ENCODE results near the gene ZBTB43. TPM values are rescaled to one million over a fixed set of nuclear protein-coding genes. Genes with fewer than 3 reads are reported as not detected.

The ZBTB43 gene
- polyA plus RNA-seq, 4 donors = 12.9 to 18.3 (median 14.1) TPM

- DNase-seq (ENCODE audit: low read depth in 4 of 4, low spot score in 3 of 4) = no peak
These were observed 22.4 kb downstream of the ZBTB43 start for GRCh38 chr9:126827227-126827626.

GRCh38 chr9:126829035-126829434, 24.2 kb downstream of the ZBTB43 start:
- no peak for DNase-seq (ENCODE audit: low read depth in 4 of 4, low spot score in 3 of 4)

GRCh38 chr9:126830827-126831226, 26.0 kb downstream of the ZBTB43 start:
- DNase-seq (ENCODE audit: low read depth in 4 of 4, low spot score in 3 of 4) = no peak

GRCh38 chr9:126832440-126832839, 27.6 kb downstream of the ZBTB43 start:
- DNase-seq (ENCODE audit: low read depth in 4 of 4, low spot score in 3 of 4) = no peak

GRCh38 chr9:126833020-126833419, 28.2 kb downstream of the ZBTB43 start:
- DNase-seq (ENCODE audit: low read depth in 4 of 4, low spot score in 3 of 4) = no peak

GRCh38 chr9:126833710-126834345, 29.0 kb downstream of the ZBTB43 start:
- no peak for DNase-seq (ENCODE audit: low read depth in 4 of 4, low spot score in 3 of 4)

GRCh38 chr9:126834672-126835071, 29.8 kb downstream of the ZBTB43 start:
- no peak for DNase-seq (ENCODE audit: low read depth in 4 of 4, low spot score in 3 of 4)

GRCh38 chr9:126836216-126836615, 31.4 kb downstream of the ZBTB43 start:
- no peak for DNase-seq (ENCODE audit: low read depth in 4 of 4, low spot score in 3 of 4)

GRCh38 chr9:126838055-126838811, 33.4 kb downstream of the ZBTB43 start:
- no peak for DNase-seq (ENCODE audit: low read depth in 4 of 4, low spot score in 3 of 4)

- no peak for DNase-seq (ENCODE audit: low read depth in 4 of 4, low spot score in 3 of 4)
These were observed 34.1 kb downstream of the ZBTB43 start for GRCh38 chr9:126838895-126839294.

GRCh38 chr9:126839301-126839700, 34.5 kb downstream of the ZBTB43 start:
- no peak for DNase-seq (ENCODE audit: low read depth in 4 of 4, low spot score in 3 of 4)

- DNase-seq (ENCODE audit: low read depth in 4 of 4, low spot score in 3 of 4) = no peak
These were observed 37.5 kb downstream of the ZBTB43 start for GRCh38 chr9:126842220-126842842.

- no peak for DNase-seq (ENCODE audit: low read depth in 4 of 4, low spot score in 3 of 4)
These were observed 38.3 kb downstream of the ZBTB43 start for GRCh38 chr9:126842977-126843799.

GRCh38 chr9:126844085-126844484, 39.2 kb downstream of the ZBTB43 start:
- no peak for DNase-seq (ENCODE audit: low read depth in 4 of 4, low spot score in 3 of 4)

- no peak for DNase-seq (ENCODE audit: low read depth in 4 of 4, low spot score in 3 of 4)
These were observed 42.2 kb downstream of the ZBTB43 start for GRCh38 chr9:126847051-126847450.

- no peak for DNase-seq (ENCODE audit: low read depth in 4 of 4, low spot score in 3 of 4)
These were observed 44.9 kb downstream of the ZBTB43 start for GRCh38 chr9:126849591-126850225.

- no peak for DNase-seq (ENCODE audit: low read depth in 4 of 4, low spot score in 3 of 4)
These were observed 46.5 kb downstream of the ZBTB43 start for GRCh38 chr9:126851286-126851880.

GRCh38 chr9:126852086-126852688, 47.3 kb downstream of the ZBTB43 start:
- DNase-seq (ENCODE audit: low read depth in 4 of 4, low spot score in 3 of 4) = no peak

GRCh38 chr9:126853667-126854066, 48.8 kb downstream of the ZBTB43 start:
- DNase-seq (ENCODE audit: low read depth in 4 of 4, low spot score in 3 of 4) = no peak

- DNase-seq (ENCODE audit: low read depth in 4 of 4, low spot score in 3 of 4) = no peak
These were observed 49.9 kb downstream of the ZBTB43 start for GRCh38 chr9:126854734-126855133.
